DND-41 (cell line): ENCODE results near the gene MDH1.

Source experiments
- EZH2 ChIP-seq: IDR thresholded peaks from 3 replicates; pipeline ENCODE4 v1.6.1; 2012; ENCODE audit warnings: borderline replicate concordance, low read depth, mild to moderate bottlenecking, moderate library complexity, low read length, inconsistent platforms; ENCODE audit not compliant: severe bottlenecking
- TF ChIP-seq, protein P1 (sequence below): IDR thresholded peaks from 2 replicates; pipeline ENCODE4 v1.5.1; 2012; ENCODE audit warnings: borderline replicate concordance, low read length, moderate library complexity, mild to moderate bottlenecking; ENCODE audit not compliant: poor library complexity, severe bottlenecking; ENCODE audit errors: extremely low read depth

DNA sequence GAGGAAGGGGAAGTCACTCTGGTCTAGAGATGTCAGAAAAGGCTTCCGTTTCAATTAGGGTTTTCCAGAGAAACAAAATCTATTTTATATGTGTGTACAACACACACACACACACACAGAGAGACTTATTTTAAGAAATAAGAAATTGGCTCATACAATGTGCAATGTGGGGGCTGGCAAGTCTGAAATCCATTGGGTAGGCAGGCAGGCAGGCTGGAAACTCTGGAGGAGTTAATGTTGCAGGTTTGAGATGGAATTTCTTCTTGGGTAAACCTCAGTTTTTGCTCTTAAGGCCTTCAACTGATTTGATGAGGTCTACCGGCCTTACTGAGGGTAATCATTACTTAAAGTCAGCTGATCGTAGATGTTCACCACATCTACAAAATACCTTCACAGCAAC is 62.6 kb downstream of the MDH1 start:
- TF ChIP-seq, protein P1, sequence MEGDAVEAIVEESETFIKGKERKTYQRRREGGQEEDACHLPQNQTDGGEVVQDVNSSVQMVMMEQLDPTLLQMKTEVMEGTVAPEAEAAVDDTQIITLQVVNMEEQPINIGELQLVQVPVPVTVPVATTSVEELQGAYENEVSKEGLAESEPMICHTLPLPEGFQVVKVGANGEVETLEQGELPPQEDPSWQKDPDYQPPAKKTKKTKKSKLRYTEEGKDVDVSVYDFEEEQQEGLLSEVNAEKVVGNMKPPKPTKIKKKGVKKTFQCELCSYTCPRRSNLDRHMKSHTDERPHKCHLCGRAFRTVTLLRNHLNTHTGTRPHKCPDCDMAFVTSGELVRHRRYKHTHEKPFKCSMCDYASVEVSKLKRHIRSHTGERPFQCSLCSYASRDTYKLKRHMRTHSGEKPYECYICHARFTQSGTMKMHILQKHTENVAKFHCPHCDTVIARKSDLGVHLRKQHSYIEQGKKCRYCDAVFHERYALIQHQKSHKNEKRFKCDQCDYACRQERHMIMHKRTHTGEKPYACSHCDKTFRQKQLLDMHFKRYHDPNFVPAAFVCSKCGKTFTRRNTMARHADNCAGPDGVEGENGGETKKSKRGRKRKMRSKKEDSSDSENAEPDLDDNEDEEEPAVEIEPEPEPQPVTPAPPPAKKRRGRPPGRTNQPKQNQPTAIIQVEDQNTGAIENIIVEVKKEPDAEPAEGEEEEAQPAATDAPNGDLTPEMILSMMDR: no peak
- TF ChIP-seq EZH2: no peak
